H9 (cell line): ENCODE data around the gene XIRP2. TPM values are rescaled to one million over a fixed set of nuclear protein-coding genes. Genes with fewer than 3 reads are reported as not detected.

Experiments used
- DNase-seq: peaks from one replicate; pipeline ENCODE4 v3.0.0-alpha.2; 2017
- H2AFZ ChIP-seq: one replicate; pipeline ENCODE4 v1.6.1; 2013; ENCODE audit warnings: mild to moderate bottlenecking, low read length, control low read depth, moderate library complexity
- H2AK5ac ChIP-seq: 2 replicates; pipeline ENCODE4 v1.6.1; 2013; ENCODE audit warnings: low read length, control low read depth, mixed read lengths; ENCODE audit not compliant: insufficient read length
- H2BK120ac ChIP-seq: one replicate; pipeline ENCODE4 v1.6.1; 2013; ENCODE audit warnings: low read depth, mild to moderate bottlenecking, low read length, control low read depth, inconsistent platforms; ENCODE audit not compliant: poor library complexity, severe bottlenecking
- H2BK12ac ChIP-seq: 2 replicates; pipeline ENCODE4 v1.6.1; 2013; ENCODE audit warnings: low read length, control low read depth, mixed read lengths, low read depth; ENCODE audit not compliant: insufficient read length
- H2BK15ac ChIP-seq: 2 replicates; pipeline ENCODE4 v1.6.1; 2013; ENCODE audit warnings: low read depth, low read length, control low read depth
- H2BK20ac ChIP-seq: one replicate; pipeline ENCODE4 v1.6.1; 2013; ENCODE audit warnings: low read depth, mild to moderate bottlenecking, low read length, control low read depth, inconsistent platforms; ENCODE audit not compliant: poor library complexity, severe bottlenecking
- H2BK5ac ChIP-seq: 2 replicates; pipeline ENCODE4 v1.6.1; 2013; ENCODE audit warnings: low read length, control low read depth, mixed read lengths; ENCODE audit not compliant: insufficient read length
- H3K14ac ChIP-seq: 2 replicates; pipeline ENCODE4 v1.6.1; 2013; ENCODE audit warnings: low read length, control low read depth; ENCODE audit not compliant: insufficient read depth
- H3K18ac ChIP-seq: 2 replicates; pipeline ENCODE4 v1.6.1; 2013; ENCODE audit warnings: low read depth, mild to moderate bottlenecking, mixed read lengths, low read length, control low read depth; ENCODE audit not compliant: insufficient read length
- H3K23ac ChIP-seq: 2 replicates; pipeline ENCODE4 v1.6.1; 2013; ENCODE audit warnings: low read length, control low read depth, mixed read lengths, low read depth; ENCODE audit not compliant: insufficient read length
- H3K23me2 ChIP-seq: 2 replicates; pipeline ENCODE4 v1.6.1; 2013; ENCODE audit warnings: low read depth, mild to moderate bottlenecking, mixed read lengths, low read length, control low read depth; ENCODE audit not compliant: insufficient read length, poor library complexity, severe bottlenecking
- H3K27ac ChIP-seq: 2 replicates; pipeline ENCODE4 v1.5.1; 2013; ENCODE audit warnings: low read length, control low read depth, mixed read lengths, low read depth; ENCODE audit not compliant: insufficient read length
- H3K27me3 ChIP-seq: 2 replicates; pipeline ENCODE4 v1.6.1; 2013; ENCODE audit warnings: low read length, control low read depth, inconsistent platforms; ENCODE audit not compliant: insufficient read depth
- H3K4ac ChIP-seq: 2 replicates; pipeline ENCODE4 v1.6.1; 2013; ENCODE audit warnings: low read depth, mild to moderate bottlenecking, control low read depth, inconsistent platforms, low read length, moderate library complexity
- H3K4me1 ChIP-seq: 2 replicates; pipeline ENCODE4 v1.6.1; 2013; ENCODE audit warnings: low read length, control low read depth, inconsistent platforms; ENCODE audit not compliant: insufficient read depth
- H3K4me2 ChIP-seq: 2 replicates; pipeline ENCODE4 v1.6.1; 2013; ENCODE audit warnings: low read length, control low read depth, mixed read lengths; ENCODE audit not compliant: insufficient read length, insufficient read depth
- H3K56ac ChIP-seq: 2 replicates; pipeline ENCODE4 v1.6.1; 2013; ENCODE audit warnings: low read depth, mild to moderate bottlenecking, mixed read lengths, low read length, control low read depth; ENCODE audit not compliant: insufficient read length
- H3K79me1 ChIP-seq: 2 replicates; pipeline ENCODE4 v1.6.1; 2013; ENCODE audit warnings: low read depth, mild to moderate bottlenecking, moderate library complexity, low read length, control low read depth, inconsistent platforms; ENCODE audit not compliant: insufficient read depth, poor library complexity, severe bottlenecking
- H3K79me2 ChIP-seq: 2 replicates; pipeline ENCODE4 v1.6.1; 2013; ENCODE audit warnings: low read length, control low read depth, inconsistent platforms; ENCODE audit not compliant: insufficient read depth
- H3K9ac ChIP-seq: 2 replicates; pipeline ENCODE4 v1.6.1; 2013; ENCODE audit warnings: low read length, control low read depth, mixed read lengths; ENCODE audit not compliant: insufficient read length; ENCODE audit errors: extremely low read depth
- H3K9me3 ChIP-seq: one replicate; pipeline ENCODE4 v1.6.1; 2013; ENCODE audit warnings: low read depth, low read length, inconsistent platforms; ENCODE audit not compliant: control insufficient read depth
- H3T11ph ChIP-seq: one replicate; pipeline ENCODE4 v1.6.1; 2013; ENCODE audit warnings: mild to moderate bottlenecking, low read length, control low read depth, inconsistent platforms
- H4K20me1 ChIP-seq: one replicate; pipeline ENCODE4 v1.6.1; 2013; ENCODE audit not compliant: control insufficient read depth, insufficient read length, insufficient read depth
- H4K5ac ChIP-seq: 2 replicates; pipeline ENCODE4 v1.6.1; 2013; ENCODE audit warnings: low read depth, mild to moderate bottlenecking, mixed read lengths, low read length, control low read depth; ENCODE audit not compliant: insufficient read length
- H4K8ac ChIP-seq: replicated peaks from 2 replicates; pipeline ENCODE4 v1.6.1; 2013; ENCODE audit warnings: low read length, control low read depth, mixed read lengths, low read depth; ENCODE audit not compliant: insufficient read length
- H4K91ac ChIP-seq: 2 replicates; pipeline ENCODE4 v1.6.1; 2013; ENCODE audit warnings: low read depth, mild to moderate bottlenecking, moderate library complexity, mixed read lengths, low read length, control low read depth; ENCODE audit not compliant: insufficient read length
- H3K27ac Mint-ChIP-seq, 3 experiments: 2 replicates in 2 of 3; 3 replicates in 1 of 3; pipeline ENCODE4 v1.8.0; 2020 to 2021; ENCODE audit warnings: mixed read lengths in 3 of 3, mild to moderate bottlenecking in 1 of 3, moderate library complexity in 1 of 3
- H3K27me3 Mint-ChIP-seq: 2 replicates; pipeline ENCODE4 v1.8.0; 2021; ENCODE audit warnings: low read depth, mild to moderate bottlenecking, moderate library complexity, mixed read lengths
- H3K36me3 Mint-ChIP-seq, 3 experiments: 2 replicates in 2 of 3; 3 replicates in 1 of 3; pipeline ENCODE4 v1.8.0; 2020 to 2021; ENCODE audit warnings: low read depth in 3 of 3, mixed read lengths in 3 of 3; ENCODE audit not compliant: insufficient read depth in 1 of 3
- H3K4me1 Mint-ChIP-seq, 2 experiments: 2 replicates each; pipeline ENCODE4 v1.8.0; 2020; ENCODE audit warnings: mixed read lengths in 2 of 2
- H3K4me3 Mint-ChIP-seq, 2 experiments: 2 replicates in 1 of 2; 3 replicates in 1 of 2; pipeline ENCODE4 v1.8.0; 2020 to 2021; ENCODE audit warnings: mild to moderate bottlenecking in 2 of 2, mixed read lengths in 2 of 2, moderate library complexity in 1 of 2
- H3K9me3 Mint-ChIP-seq, 2 experiments: 2 replicates in 1 of 2; 3 replicates in 1 of 2; pipeline ENCODE4 v1.8.0; 2020; ENCODE audit warnings: mild to moderate bottlenecking in 2 of 2, mixed read lengths in 2 of 2, moderate library complexity in 1 of 2
- CTCF ChIP-seq: fragments of 200-600 bp; sonication (generic); conservative IDR thresholded peaks from 3 replicates; pipeline ENCODE4 v1.8.0; 2021; ENCODE audit warnings: antibody characterized with exemption, mild to moderate bottlenecking
- WGBS: extraction: QIAGEN DNeasy Blood & Tissue Kit; methylation state at CpG from one replicate; pipeline ENCODE4 v1.1.7; 2013; ENCODE audit warnings: missing lambda C conversion rate, low lambda C conversion rate, mixed read lengths; ENCODE audit not compliant: insufficient read length; ENCODE audit errors: extremely low coverage; 5-methylcytosine and 5-hydroxymethylcytosine counted together
- total RNA-seq: library from RNA; stranded (reverse); gene quantifications from 2 replicates; pipeline ENCODE4 v1.2.1, GENCODE V29; 2021

Gene XIRP2
- total RNA-seq, 1 experiment from 2014 or later: 0.07 TPM

GRCh38 chr2:167287212-167287611, 398.9 kb downstream of the XIRP2 start:
- Histone ChIP-seq H2BK120ac (no peak overlapping the region), H3K18ac (no peak overlapping the region), H4K91ac (no peak overlapping the region), H3K4me2 (no peak overlapping the region), H2BK5ac (no peak overlapping the region), H4K8ac (no peak overlapping the region), H4K5ac (no peak overlapping the region), H3K9me3 (no peaks in the 10 kb centered on the region), H3K27me3 (no peaks in the 10 kb centered on the region), H3K23me2 (peaks cover 2% of the 10 kb centered on the region), H2BK15ac (no peak overlapping the region), H3K9ac (no peak overlapping the region), H3K23ac (no peak overlapping the region), H3T11ph (no peak overlapping the region), H3K79me1 (no peaks in the 10 kb centered on the region), H2BK12ac (no peak overlapping the region), H3K56ac (no peak overlapping the region), H2BK20ac (no peak overlapping the region), H3K4ac (no peak overlapping the region), H3K79me2 (no peaks in the 10 kb centered on the region), H2AFZ (no peak overlapping the region), H4K20me1 (no peaks in the 10 kb centered on the region), H3K4me1 (no peaks in the 10 kb centered on the region; the same call in 1 of the 2 replicates), H3K14ac (no peak overlapping the region), H2AK5ac (no peak overlapping the region), H3K27ac (no peak overlapping the region)
- no peak for DNase-seq
- Mint-ChIP-seq H3K4me1 (peaks cover 32 to 36% of the 10 kb centered on the region in 2 experiments), H3K27me3 (no peaks in the 10 kb centered on the region), H3K4me3 (no peak overlapping the region), H3K36me3 (peaks cover 0 to 14% (median 7%) of the 10 kb centered on the region in 3 experiments; a peak in 6 of 7 replicates), H3K9me3 (peaks cover 4 to 11% of the 10 kb centered on the region in 2 experiments; a peak in 4 of 5 replicates), H3K27ac (no peak overlapping the region)
- WGBS: no CpG with 5 or more reads among the region's 3 CpGs
- no peak for TF ChIP-seq CTCF
